Measurements from ENCODE around the gene LTBP1. TPM values are rescaled to one million over a fixed set of nuclear protein-coding genes. Genes with fewer than 3 reads are reported as not detected.

Gene LTBP1
- total RNA-seq, 1 experiment from 2014 or later, result 10.3 TPM

DNA sequence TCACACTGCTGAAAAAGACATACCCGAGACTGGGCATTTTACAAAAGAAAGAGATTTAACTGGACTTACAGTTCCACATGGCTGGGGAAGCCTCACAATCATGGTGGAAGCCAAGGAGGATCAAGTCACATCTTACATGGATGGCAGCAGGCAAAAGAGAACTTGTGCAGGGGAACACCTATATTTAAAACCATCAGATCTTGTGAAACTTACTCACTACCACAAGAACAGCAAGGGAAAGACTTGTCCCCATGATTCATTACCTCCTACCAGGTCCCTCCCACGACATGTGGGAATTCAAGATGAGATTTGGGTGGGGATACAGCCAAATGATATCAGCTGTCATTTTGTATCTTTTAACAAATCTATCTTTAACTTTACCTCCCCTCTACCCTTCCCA lies 278.6 kb downstream of the LTBP1 start:
- H3F3A ChIP-seq (ENCODE audit: insufficient read depth, low read depth), result no peaks in the 10 kb centered on the region
- no peak overlapping the region for H3K4me2 ChIP-seq
- H3K4me1 ChIP-seq (replicated peaks; ENCODE audit: insufficient read depth), result peaks cover 3% of the 10 kb centered on the region; the same call in 1 of the 2 replicates
- H3K79me2 ChIP-seq (ENCODE audit: low read depth), result no peaks in the 10 kb centered on the region
- ChIA-PET CTCF (no interaction called here), POLR2A (ENCODE audit: unreplicated experiment) (no interaction called here)
- no peaks in the 10 kb centered on the region for H4K20me1 ChIP-seq (ENCODE audit: insufficient read depth)
- no peak overlapping the region for H3K27ac ChIP-seq
- H3K9me2 ChIP-seq (ENCODE audit: insufficient read depth), result no peaks in the 10 kb centered on the region; the same call in 1 of the 2 replicates
- intact Hi-C loops (cut with micrococcal nuclease; ENCODE audit: unreplicated experiment), result no loop called here
- no peak overlapping the region for H2AFZ ChIP-seq
- no peaks in the 10 kb centered on the region for H3K27me3 ChIP-seq (ENCODE audit: insufficient read depth, low read depth)
- no peaks in the 10 kb centered on the region for H3K9me3 ChIP-seq (ENCODE audit: insufficient read depth, low read depth)
- TF ChIP-seq EZH2 (IDR thresholded peaks at IDR 0.05; ENCODE audit: low read depth), result no peak
- TF ChIP-seq, protein P1, sequence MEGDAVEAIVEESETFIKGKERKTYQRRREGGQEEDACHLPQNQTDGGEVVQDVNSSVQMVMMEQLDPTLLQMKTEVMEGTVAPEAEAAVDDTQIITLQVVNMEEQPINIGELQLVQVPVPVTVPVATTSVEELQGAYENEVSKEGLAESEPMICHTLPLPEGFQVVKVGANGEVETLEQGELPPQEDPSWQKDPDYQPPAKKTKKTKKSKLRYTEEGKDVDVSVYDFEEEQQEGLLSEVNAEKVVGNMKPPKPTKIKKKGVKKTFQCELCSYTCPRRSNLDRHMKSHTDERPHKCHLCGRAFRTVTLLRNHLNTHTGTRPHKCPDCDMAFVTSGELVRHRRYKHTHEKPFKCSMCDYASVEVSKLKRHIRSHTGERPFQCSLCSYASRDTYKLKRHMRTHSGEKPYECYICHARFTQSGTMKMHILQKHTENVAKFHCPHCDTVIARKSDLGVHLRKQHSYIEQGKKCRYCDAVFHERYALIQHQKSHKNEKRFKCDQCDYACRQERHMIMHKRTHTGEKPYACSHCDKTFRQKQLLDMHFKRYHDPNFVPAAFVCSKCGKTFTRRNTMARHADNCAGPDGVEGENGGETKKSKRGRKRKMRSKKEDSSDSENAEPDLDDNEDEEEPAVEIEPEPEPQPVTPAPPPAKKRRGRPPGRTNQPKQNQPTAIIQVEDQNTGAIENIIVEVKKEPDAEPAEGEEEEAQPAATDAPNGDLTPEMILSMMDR (conservative IDR thresholded peaks at IDR 0.05), result no peak
- no peaks in the 10 kb centered on the region for H3K36me3 ChIP-seq (ENCODE audit: low read depth)
- no peak overlapping the region for H3K4me3 ChIP-seq
- BruUV-seq (replicated peaks), result no TSS peak
- no peak for DNase-seq

DNA sequence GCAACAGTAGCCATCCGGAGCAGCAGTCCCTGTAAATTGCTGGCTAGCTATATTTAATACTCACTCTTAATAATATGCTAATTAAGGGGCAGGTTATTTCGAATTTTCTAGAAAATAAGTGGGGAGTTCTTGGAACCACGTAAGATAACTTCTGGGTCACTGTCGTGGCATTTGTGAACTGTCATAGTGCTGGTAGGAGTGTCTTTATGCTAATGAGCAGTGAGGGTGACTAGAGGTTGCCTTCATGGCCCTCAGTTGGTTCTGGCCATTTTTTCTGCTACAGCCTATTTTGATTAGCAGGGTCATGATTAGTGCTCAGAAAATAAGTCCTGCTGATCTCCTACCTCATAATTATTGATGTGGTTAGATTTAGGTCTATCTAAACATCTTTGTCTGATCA lies 279.8 kb downstream of the LTBP1 start:
- ChIA-PET CTCF (no interaction called here), POLR2A (ENCODE audit: unreplicated experiment) (no interaction called here)
- no TSS peak for BruUV-seq (replicated peaks)
- Histone ChIP-seq H3K27me3 (ENCODE audit: insufficient read depth, low read depth) (no peaks in the 10 kb centered on the region), H2AFZ (no peak overlapping the region), H3K79me2 (ENCODE audit: low read depth) (no peaks in the 10 kb centered on the region), H3K4me1 (replicated peaks; ENCODE audit: insufficient read depth) (no peaks in the 10 kb centered on the region), H3K9me2 (ENCODE audit: insufficient read depth) (no peaks in the 10 kb centered on the region; the same call in 1 of the 2 replicates), H3K27ac (no peak overlapping the region), H3K4me2 (no peak overlapping the region), H3K36me3 (ENCODE audit: low read depth) (no peaks in the 10 kb centered on the region), H3K4me3 (no peak overlapping the region), H3K9me3 (ENCODE audit: insufficient read depth, low read depth) (no peaks in the 10 kb centered on the region), H3F3A (ENCODE audit: insufficient read depth, low read depth) (no peaks in the 10 kb centered on the region), H4K20me1 (ENCODE audit: insufficient read depth) (no peaks in the 10 kb centered on the region)
- no peak for DNase-seq
- TF ChIP-seq EZH2 (IDR thresholded peaks at IDR 0.05; ENCODE audit: low read depth), result no peak
- TF ChIP-seq, protein P1 (conservative IDR thresholded peaks at IDR 0.05), result no peak
- intact Hi-C loops (cut with micrococcal nuclease; ENCODE audit: unreplicated experiment), result no loop called here

DNA sequence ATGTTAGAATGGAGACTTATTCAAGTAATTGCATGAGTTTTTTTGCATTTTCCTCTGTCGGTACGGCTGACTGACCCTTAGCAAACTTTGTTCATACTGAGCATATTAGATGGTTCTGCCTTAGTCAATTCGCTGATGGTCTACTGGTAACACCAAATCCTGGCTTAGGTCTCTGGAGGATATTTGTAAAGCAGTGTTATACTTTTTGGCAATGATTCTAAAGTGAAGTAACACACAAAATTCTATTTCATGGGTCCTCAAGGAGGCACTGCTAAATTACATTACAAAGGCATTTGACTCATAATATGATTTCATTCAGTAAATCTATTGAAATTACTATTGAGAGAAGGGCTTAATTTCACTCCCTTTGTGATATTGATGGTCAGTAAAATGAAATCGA lies 282.9 kb downstream of the LTBP1 start:
- no peak for DNase-seq
- H3K27ac ChIP-seq, result no peak overlapping the region
- H3K9me2 ChIP-seq (ENCODE audit: insufficient read depth), result no peaks in the 10 kb centered on the region
- no peaks in the 10 kb centered on the region for H3K9me3 ChIP-seq (ENCODE audit: insufficient read depth, low read depth)
- H3K79me2 ChIP-seq (ENCODE audit: low read depth), result no peaks in the 10 kb centered on the region
- no peaks in the 10 kb centered on the region for H4K20me1 ChIP-seq (ENCODE audit: insufficient read depth)
- no TSS peak for BruUV-seq (replicated peaks)
- no peaks in the 10 kb centered on the region for H3F3A ChIP-seq (ENCODE audit: insufficient read depth, low read depth)
- TF ChIP-seq, protein P1 (conservative IDR thresholded peaks at IDR 0.05), result no peak
- intact Hi-C loops (cut with micrococcal nuclease; ENCODE audit: unreplicated experiment), result no loop called here
- no peak overlapping the region for H2AFZ ChIP-seq
- no peak overlapping the region for H3K4me3 ChIP-seq
- H3K4me2 ChIP-seq, result no peak overlapping the region
- CTCF ChIA-PET, result interaction anchor here (0.5 kb wide), 1 partner anchor 116 kb away, joined by 3 read pairs; no protein-coding TSS in a partner anchor
- H3K36me3 ChIP-seq (ENCODE audit: low read depth), result no peaks in the 10 kb centered on the region
- POLR2A ChIA-PET (ENCODE audit: unreplicated experiment), result no interaction called here
- H3K4me1 ChIP-seq (replicated peaks; ENCODE audit: insufficient read depth), result no peaks in the 10 kb centered on the region
- H3K27me3 ChIP-seq (ENCODE audit: insufficient read depth, low read depth), result no peaks in the 10 kb centered on the region
